Skeletal muscle cell (primary cell): ENCODE measurements around the gene PPIA.
"Not testable (repeated sequence)": the region's sequence is repeated elsewhere in the genome, so short reads cannot be mapped to it uniquely, and the experiment has no call there.

Experiments used
- DNase-seq: peaks from one replicate; pipeline ENCODE4 v3.0.0-alpha.2; 2010; ENCODE audit warnings: low read depth
- H3K4me3 ChIP-seq: 2 replicates; pipeline ENCODE4 v1.5.1; 2011; ENCODE audit warnings: low read depth, mild to moderate bottlenecking, control low read depth, low read length, moderate library complexity

Gene PPIA

GRCh38 chr7:44811571-44811970 lies 15.1 kb downstream of the PPIA start:
- no peak for DNase-seq
- H3K4me3 ChIP-seq = no peak overlapping the region

- no peak overlapping the region for H3K4me3 ChIP-seq
- no peak for DNase-seq
Measured at GRCh38 chr7:44814919-44815318, 18.4 kb downstream of the PPIA start.

- no peak for DNase-seq
- H3K4me3 ChIP-seq = no peak overlapping the region
Measured at GRCh38 chr7:44819292-44819691, 22.8 kb downstream of the PPIA start.

- no peak for DNase-seq
- H3K4me3 ChIP-seq = no peak overlapping the region
Measured at GRCh38 chr7:44823255-44823781, 26.8 kb downstream of the PPIA start.

DNA sequence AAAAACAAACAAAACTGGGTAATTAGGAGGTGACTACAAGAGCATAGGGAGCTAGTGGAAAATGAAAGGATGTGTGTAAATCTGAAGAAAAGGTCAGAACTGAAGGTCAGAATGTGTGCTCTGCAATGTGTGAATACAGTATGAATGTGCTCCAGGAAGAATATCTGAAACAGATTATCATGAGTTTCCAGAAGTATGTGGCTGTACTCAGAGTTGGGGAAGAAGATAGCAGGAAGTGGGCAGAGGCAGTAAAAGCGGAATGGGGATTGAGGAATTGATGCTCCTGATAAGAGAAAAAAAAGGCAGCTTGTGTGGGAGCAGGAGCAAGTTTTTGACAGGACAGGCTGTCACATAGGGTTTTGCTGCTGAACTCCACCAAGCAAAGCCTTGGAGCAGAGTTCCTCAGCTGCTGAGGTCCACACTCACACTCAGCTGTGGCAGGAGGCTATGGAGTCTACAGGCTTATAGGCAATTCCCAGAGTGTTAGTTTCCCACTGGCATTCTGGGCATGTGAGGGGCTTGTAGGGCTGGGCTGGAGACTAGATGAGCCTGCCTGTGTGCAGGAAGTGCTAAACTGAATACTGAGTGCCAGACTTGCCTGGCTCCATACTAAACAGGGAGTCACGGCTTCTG lies 28.5 kb downstream of the PPIA start:
- no peak for DNase-seq

DNA sequence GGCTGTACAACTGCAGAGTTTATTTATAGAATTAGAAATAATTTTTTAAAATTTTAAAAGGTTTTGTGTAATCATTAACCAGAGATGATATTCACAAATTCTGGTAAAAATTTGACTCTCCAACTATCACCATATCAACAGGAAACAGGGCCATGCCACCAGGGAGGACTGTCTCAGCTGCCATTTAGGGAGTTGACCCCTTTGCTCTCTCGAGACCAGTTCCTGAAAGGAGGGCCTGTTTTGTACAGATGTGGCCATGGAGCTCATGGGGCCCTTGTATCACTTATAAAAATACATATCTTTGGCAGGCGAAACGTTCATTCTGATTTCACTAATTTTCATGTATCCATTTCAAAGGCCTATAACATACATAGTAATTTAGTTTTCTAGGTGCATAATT lies 31.1 kb downstream of the PPIA start:
- no peak overlapping the region for H3K4me3 ChIP-seq
- no peak for DNase-seq

More for the DNA sequence above, 28.5 kb downstream of the PPIA start:
- H3K4me3 ChIP-seq = no peak overlapping the region

GRCh38 chr7:44838751-44839150 lies 42.3 kb downstream of the PPIA start:
- H3K4me3 ChIP-seq = no peak overlapping the region
- no peak for DNase-seq

GRCh38 chr7:44842675-44843074 lies 46.2 kb downstream of the PPIA start:
- not testable (repeated sequence) for DNase-seq, H3K4me3 ChIP-seq

GRCh38 chr7:44843440-44843839 lies 47.0 kb downstream of the PPIA start:
- DNase-seq = not testable (repeated sequence)

GRCh38 chr7:44845451-44845850 lies 49.0 kb downstream of the PPIA start:
- H3K4me3 ChIP-seq = no peak overlapping the region
- DNase-seq = no peak

More at GRCh38 chr7:44843440-44843839, 47.0 kb downstream of the PPIA start:
- H3K4me3 ChIP-seq = not testable (repeated sequence)

GRCh38 chr7:44846390-44846789 lies 49.9 kb downstream of the PPIA start:
- not testable (repeated sequence) for DNase-seq
- H3K4me3 ChIP-seq = peak overlapping the region; percentile 76

GRCh38 chr7:44846816-44847508 lies 50.5 kb downstream of the PPIA start:
- H3K4me3 ChIP-seq = peak overlapping the region; percentile 76
- no peak for DNase-seq

DNA sequence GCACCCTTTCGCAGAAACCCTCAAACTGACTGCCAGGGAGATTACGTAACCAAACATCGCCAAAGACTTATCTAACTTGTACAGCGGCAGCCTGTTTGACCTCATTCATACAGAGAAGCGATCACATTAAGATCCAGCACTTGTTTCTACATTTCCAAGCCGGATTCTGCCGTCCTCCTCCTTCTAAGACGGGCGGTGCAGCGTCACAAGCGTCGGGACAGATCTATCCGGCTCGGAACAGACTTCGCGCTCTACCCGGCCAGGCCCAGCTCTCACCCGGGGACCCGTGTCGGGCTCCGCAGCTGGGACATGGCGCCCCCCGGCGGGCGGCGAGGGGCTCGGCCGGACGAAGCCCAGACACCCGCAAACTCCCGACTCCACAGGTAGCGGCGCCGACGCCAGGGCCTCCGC lies 51.0 kb downstream of the PPIA start:
- peak; percentile 53 for DNase-seq
- H3K4me3 ChIP-seq = peak overlapping the region; percentile 76

GRCh38 chr7:44847920-44848634 lies 51.6 kb downstream of the PPIA start, which contains the start of gene H2AZ2:
Gene H2AZ2, minus strand, starts transcription at chr7:44848087. Its CDS starts 116 bp downstream, at chr7:44847971.
- peak within 1 kb of the TSS; percentile 76 for H3K4me3 ChIP-seq
- peak; percentile 100 for DNase-seq

GRCh38 chr7:44849259-44849884 lies 52.9 kb downstream of the PPIA start:
- H3K4me3 ChIP-seq = no peak overlapping the region
- DNase-seq = no peak

DNA sequence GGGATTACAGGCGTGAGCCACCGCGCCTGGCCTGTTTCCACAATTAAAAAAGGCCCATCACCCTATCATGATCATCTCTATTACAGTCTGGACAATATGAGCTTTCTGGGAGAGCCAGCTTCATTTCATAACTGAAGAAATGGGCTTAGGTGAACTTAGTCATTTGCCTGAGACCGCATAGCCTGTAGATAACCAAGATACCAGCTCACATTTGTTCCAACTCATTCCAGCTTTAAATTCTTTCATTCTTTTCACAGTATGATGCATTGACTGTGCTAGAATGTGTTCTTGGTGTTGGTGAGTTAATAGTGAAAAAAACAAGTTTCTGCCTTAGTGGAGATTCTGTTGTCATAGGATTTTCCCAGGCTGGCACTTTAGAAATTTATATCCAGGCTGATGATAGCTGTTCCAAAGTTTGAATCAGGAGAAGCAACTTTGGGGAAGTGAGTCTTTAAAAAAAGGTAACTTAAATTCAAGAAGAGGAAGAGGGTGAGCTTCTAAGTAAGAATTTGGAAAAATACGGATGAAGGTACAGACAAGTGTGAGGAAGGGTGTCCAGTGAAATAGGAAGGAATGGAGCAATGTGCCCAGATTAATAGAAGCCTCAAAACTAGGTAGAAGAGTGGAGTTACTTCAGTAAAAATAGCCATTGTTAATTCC lies 53.5 kb downstream of the PPIA start:
- no peak overlapping the region for H3K4me3 ChIP-seq
- no peak for DNase-seq

DNA sequence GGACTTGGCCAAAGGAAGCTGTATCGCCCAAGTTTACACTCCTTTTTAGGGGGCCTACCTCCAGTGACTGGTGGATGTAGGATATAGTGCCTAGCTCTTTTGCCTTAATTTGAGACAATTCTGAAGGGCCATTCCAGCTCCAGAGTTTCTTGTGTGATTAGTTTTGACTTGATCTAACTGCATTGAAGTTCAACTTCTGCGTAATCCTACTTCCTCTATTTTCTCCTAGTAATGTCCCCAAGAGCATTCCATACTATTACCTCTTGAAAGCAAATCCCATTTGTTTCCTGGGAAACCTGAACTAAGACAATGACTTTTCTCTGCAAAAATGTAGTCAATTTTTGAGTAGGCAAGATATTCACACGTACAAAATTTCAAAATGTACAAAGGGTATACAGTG lies 56.1 kb downstream of the PPIA start:
- no peak overlapping the region for H3K4me3 ChIP-seq
- DNase-seq = no peak
